Endodermal cell (in vitro differentiated cells): ENCODE results near the gene ALS2CL. TPM values are rescaled to one million over a fixed set of nuclear protein-coding genes. Genes with fewer than 3 reads are reported as not detected.
A peak's percentile ranks its signal among the peaks of the same experiment; 100 is the strongest.

Experiments
- DNase-seq: peaks from one replicate; pipeline ENCODE4 v3.0.0-alpha.2; 2017
- H3K27ac ChIP-seq: 2 replicates; pipeline ENCODE4 v1.5.1; 2013; ENCODE audit warnings: mild to moderate bottlenecking, low read depth, low read length, moderate library complexity
- H3K27me3 ChIP-seq: 2 replicates; pipeline ENCODE4 v1.6.1; 2013; ENCODE audit warnings: mild to moderate bottlenecking, low read length, moderate library complexity; ENCODE audit not compliant: insufficient read depth, control insufficient read depth, poor library complexity, severe bottlenecking
- H3K36me3 ChIP-seq: 2 replicates; pipeline ENCODE4 v1.7.0; 2013; ENCODE audit warnings: mild to moderate bottlenecking, low read length, moderate library complexity; ENCODE audit not compliant: control insufficient read depth, insufficient read depth
- H3K4me1 ChIP-seq: one replicate; pipeline ENCODE4 v1.7.0; 2013; ENCODE audit warnings: low read length; ENCODE audit not compliant: control insufficient read depth, insufficient read depth
- H3K4me3 ChIP-seq: 2 replicates; pipeline ENCODE4 v1.5.1; 2013; ENCODE audit warnings: mild to moderate bottlenecking, low read length, moderate library complexity
- H3K9ac ChIP-seq: 2 replicates; pipeline ENCODE4 v1.6.1; 2013; ENCODE audit warnings: mild to moderate bottlenecking, low read length, moderate library complexity; ENCODE audit not compliant: poor library complexity, severe bottlenecking; ENCODE audit errors: extremely low read depth
- H3K9me3 ChIP-seq: 2 replicates; pipeline ENCODE4 v1.6.1; 2013; ENCODE audit warnings: mild to moderate bottlenecking, low read length, moderate library complexity; ENCODE audit not compliant: control insufficient read depth
- H3K27ac Mint-ChIP-seq: 2 replicates; pipeline ENCODE4 v1.8.0; 2020; ENCODE audit warnings: mixed read lengths
- H3K27me3 Mint-ChIP-seq: 2 replicates; pipeline ENCODE4 v1.8.0; 2021; ENCODE audit warnings: mild to moderate bottlenecking, mixed read lengths; ENCODE audit not compliant: insufficient read depth
- H3K36me3 Mint-ChIP-seq: 2 replicates; pipeline ENCODE4 v1.8.0; 2020; ENCODE audit warnings: low read depth, mixed read lengths
- H3K4me1 Mint-ChIP-seq: 2 replicates; pipeline ENCODE4 v1.8.0; 2020; ENCODE audit warnings: mixed read lengths
- H3K4me3 Mint-ChIP-seq: 2 replicates; pipeline ENCODE4 v1.8.0; 2020; ENCODE audit warnings: mild to moderate bottlenecking, moderate library complexity, mixed read lengths
- H3K9me3 Mint-ChIP-seq: 2 replicates; pipeline ENCODE4 v1.8.0; 2020; ENCODE audit warnings: mild to moderate bottlenecking, mixed read lengths
- CTCF ChIP-seq: fragments of 200-600 bp; sonication (generic); conservative IDR thresholded peaks from 2 replicates; pipeline ENCODE4 v1.5.0; 2021; ENCODE audit warnings: antibody characterized with exemption, mild to moderate bottlenecking
- WGBS, 2 experiments: methylation state at CpG; one replicate each; pipeline versions ENCODE4 v1.1.5 to v1.1.7; 2013; ENCODE audit warnings: missing lambda C conversion rate in 2 of 2, mixed read lengths in 1 of 2; ENCODE audit not compliant: insufficient coverage in 1 of 2, insufficient read length in 1 of 2; 5-methylcytosine and 5-hydroxymethylcytosine counted together
- total RNA-seq, 2 donors: library from RNA; stranded (reverse); fragmentation: NEBNext Ultra II Directional in 1 of 2; extraction: Animal tissue kit (Norgen Biotek cat#: 25700) in 1 of 2; gene quantifications; 2 replicates in 1 of 2; 3 replicates in 1 of 2; pipeline ENCODE4 v1.2.1, GENCODE V29; 2021

ALS2CL gene
- total RNA-seq, 2 donors from 2014 or later, result 8.9 to 20.8 TPM

GRCh38 chr3:46715507-46716175 is 22.2 kb upstream of the ALS2CL start:
- no peak overlapping the region for H3K4me3 ChIP-seq
- DNase-seq, result peak; percentile 28
- H3K27ac Mint-ChIP-seq, result no peak overlapping the region
- no peak for TF ChIP-seq CTCF
- no peaks in the 10 kb centered on the region for H3K4me1 Mint-ChIP-seq
- no peaks in the 10 kb centered on the region for H3K9me3 Mint-ChIP-seq
- H3K36me3 ChIP-seq, result no peaks in the 10 kb centered on the region
- no peak overlapping the region for H3K9ac ChIP-seq
- peaks cover 4% of the 10 kb centered on the region for H3K27me3 Mint-ChIP-seq
- 90 to 94% methylated on average over 3 to 11 of the region's 11 CpGs for WGBS, 2 experiments
- H3K4me1 ChIP-seq, result no peaks in the 10 kb centered on the region
- H3K9me3 ChIP-seq, result no peaks in the 10 kb centered on the region
- H3K27ac ChIP-seq, result no peak overlapping the region
- H3K27me3 ChIP-seq, result no peaks in the 10 kb centered on the region
- no peak overlapping the region for H3K4me3 Mint-ChIP-seq
- no peaks in the 10 kb centered on the region for H3K36me3 Mint-ChIP-seq

GRCh38 chr3:46714728-46715506 is 21.4 kb upstream of the ALS2CL start:
- Mint-ChIP-seq H3K27me3 (peaks cover 4% of the 10 kb centered on the region), H3K27ac (no peak overlapping the region), H3K36me3 (no peaks in the 10 kb centered on the region), H3K4me3 (no peak overlapping the region), H3K4me1 (no peaks in the 10 kb centered on the region), H3K9me3 (no peaks in the 10 kb centered on the region)
- Histone ChIP-seq H3K9ac (no peak overlapping the region), H3K27ac (no peak overlapping the region), H3K27me3 (no peaks in the 10 kb centered on the region), H3K9me3 (no peaks in the 10 kb centered on the region), H3K4me1 (no peaks in the 10 kb centered on the region), H3K36me3 (no peaks in the 10 kb centered on the region), H3K4me3 (no peak overlapping the region)
- DNase-seq, result peak; percentile 28
- TF ChIP-seq CTCF, result no peak
- WGBS, 2 experiments, result 87 to 94% methylated on average over 9 to 10 of the region's 10 CpGs

- no peak overlapping the region for H3K27ac Mint-ChIP-seq
- Histone ChIP-seq H3K4me3 (no peak overlapping the region), H3K27ac (no peak overlapping the region), H3K9ac (no peak overlapping the region), H3K9me3 (no peaks in the 10 kb centered on the region), H3K4me1 (no peaks in the 10 kb centered on the region), H3K36me3 (no peaks in the 10 kb centered on the region), H3K27me3 (no peaks in the 10 kb centered on the region)
- H3K36me3 Mint-ChIP-seq, result no peaks in the 10 kb centered on the region
- DNase-seq, result peak; percentile 28
- no peak overlapping the region for H3K4me3 Mint-ChIP-seq
- H3K4me1 Mint-ChIP-seq, result no peaks in the 10 kb centered on the region
- peaks cover 4% of the 10 kb centered on the region for H3K27me3 Mint-ChIP-seq
- no peak for TF ChIP-seq CTCF
- no peaks in the 10 kb centered on the region for H3K9me3 Mint-ChIP-seq
- WGBS, 2 experiments, result 90 to 92% methylated on average over 9 to 22 of the region's 22 CpGs
Measured at GRCh38 chr3:46713898-46714552, 20.5 kb upstream of the ALS2CL start.
